HG03460 (cell line): ENCODE data around the gene STK24.

Source experiments
- ATAC-seq: cut with Tn5 transposase; IDR thresholded peaks from one replicate; pipeline ENCODE4 v1.9.1; 2021; ENCODE audit not compliant: unreplicated experiment

Gene STK24

DNA sequence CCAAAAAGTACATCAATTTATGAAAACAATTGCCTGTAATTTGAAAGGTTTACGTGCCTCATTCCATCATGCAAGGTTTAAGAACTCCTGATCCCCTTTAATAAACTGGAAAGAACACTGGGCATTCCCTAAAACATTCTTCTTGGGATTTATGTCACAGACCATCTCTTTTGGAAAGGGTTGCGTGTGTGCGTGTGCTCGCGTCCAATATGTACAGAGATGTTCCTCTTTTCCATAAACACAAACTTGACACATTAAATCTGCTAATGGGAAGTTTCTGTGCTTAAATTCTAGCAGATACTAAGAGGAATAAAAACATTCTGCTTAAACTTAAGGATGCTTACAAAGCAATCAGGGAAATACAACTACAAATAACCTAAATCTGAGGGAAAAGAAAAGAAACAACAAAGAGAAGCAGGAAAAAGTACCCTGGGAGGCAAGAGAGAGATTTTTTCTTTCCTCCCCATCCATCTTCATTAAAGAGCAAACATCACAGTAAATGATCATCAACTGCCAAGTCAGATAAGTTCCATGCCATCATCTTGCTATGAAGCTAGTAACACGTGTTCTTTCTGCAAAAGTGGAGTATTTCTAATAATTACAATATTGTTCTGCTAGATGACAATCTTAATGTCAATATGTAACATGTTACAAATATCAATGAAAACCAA lies 83.7 kb downstream of the STK24 start:
- no peak for ATAC-seq

DNA sequence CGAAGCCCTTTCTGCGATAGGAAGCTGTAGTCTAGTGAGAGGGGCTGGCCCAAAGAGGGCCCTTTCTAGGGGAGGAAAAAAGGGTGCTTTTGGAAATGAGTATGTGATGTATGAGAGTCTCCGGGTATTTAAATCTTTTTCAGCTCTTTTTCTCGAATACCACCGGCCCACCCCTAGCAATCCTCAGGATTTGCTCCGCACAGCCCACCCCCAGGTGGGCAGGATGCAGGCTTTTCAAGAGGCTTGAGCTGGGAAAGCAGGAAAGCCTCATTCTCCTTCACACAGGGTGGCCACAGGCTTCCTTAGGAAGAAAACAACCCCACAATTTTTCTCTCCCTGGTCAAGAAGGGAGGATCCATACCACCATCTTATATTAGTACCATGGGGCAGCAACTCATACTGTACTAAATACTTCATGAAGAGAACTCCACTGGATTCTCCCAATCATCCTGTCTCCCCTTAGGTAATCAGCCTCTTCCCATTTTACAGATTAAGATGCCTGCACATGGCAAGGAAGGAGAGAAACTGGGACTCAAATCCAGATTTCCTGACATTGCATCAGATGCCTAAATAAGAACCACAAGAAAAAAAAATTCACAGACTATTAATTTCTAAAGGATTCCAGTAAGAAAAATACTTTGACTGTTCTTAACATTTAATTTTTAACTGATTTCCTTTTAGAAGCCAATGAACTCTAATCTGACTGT lies 84.4 kb downstream of the STK24 start:
- ATAC-seq = no peak

DNA sequence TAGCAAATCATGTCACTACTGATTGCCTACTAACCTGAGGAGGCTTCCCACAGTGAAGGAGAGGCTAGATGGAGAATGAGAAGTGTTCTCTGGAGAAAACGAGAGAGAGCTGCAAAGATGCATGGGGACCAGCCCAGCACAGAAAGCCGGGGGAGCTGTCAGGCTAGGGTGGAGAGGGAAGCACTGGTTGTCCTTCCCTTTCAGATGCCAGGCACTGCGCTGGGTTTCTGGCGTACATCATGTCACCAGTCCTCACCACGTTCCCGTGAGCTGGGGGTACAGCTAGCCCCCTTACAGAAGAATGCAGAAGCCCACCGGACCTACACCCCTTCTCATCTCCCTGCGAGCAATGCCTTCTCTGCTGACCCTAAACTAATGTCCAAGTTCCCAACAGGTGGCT lies 86.0 kb downstream of the STK24 start:
- ATAC-seq = no peak

DNA sequence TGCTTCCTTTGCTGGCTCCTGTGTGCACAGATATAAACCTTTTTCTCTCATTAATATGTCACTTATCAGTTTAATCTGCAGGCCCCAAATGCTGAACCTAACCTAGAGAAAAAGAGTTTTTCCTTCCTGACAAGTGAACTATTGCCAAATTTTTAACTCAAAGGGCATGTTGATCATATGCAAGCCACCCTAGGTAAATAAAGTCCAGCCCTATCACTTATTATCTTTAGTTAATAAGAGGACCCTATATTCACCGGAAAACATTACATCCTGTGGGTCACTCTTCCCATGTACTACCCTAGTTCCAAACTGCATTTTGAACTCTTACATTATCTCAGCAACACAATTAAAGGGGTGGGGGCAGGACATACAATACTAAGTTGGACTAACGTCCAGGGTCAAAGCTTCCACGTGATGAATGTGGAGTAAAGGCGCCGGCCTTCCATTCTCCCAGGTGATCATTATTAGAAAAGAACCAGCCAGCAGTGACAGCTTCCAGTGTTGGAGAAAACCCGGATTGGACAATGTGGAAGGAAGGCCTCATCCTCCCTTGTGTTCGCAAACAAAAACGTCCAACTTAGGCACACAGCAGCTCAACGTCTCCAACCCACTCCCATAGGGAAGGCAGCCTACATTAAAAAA lies 86.6 kb downstream of the STK24 start:
- ATAC-seq = no peak

DNA sequence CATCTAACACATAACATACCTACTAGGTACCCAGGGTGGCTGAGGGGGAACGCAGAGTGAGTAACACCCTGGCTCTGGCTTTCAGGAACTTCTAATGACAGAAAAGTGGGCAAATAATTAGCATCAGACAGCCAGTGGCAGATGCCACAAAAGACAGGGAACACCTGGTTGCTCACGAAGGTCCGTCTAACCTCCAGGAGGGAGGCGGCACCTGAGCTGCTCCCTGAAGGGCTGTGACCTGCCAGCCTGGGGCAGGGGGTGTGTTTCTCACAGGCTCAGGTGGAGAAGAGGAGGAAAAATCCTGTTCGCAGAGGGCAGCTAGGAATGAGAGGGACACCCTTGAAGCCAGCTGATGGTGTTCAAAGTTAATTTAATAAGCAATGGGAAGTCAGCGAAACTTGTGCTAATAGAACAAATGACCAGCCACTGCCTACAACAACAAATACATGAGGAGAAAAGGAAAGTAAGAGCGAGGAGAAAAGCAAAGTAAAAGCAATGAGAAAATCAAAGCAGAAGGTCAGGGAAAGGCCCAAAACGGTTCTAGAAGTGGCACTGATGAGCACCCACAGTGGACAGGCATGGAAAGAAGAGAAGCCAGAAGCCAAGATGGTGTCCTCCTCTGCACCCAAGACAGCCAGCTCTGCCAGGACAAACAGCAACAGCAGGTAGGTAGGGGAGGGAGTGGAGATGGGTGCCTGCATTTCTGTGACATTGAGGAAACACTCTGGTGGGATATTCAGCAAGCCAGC lies 87.3 kb downstream of the STK24 start:
- no peak for ATAC-seq

DNA sequence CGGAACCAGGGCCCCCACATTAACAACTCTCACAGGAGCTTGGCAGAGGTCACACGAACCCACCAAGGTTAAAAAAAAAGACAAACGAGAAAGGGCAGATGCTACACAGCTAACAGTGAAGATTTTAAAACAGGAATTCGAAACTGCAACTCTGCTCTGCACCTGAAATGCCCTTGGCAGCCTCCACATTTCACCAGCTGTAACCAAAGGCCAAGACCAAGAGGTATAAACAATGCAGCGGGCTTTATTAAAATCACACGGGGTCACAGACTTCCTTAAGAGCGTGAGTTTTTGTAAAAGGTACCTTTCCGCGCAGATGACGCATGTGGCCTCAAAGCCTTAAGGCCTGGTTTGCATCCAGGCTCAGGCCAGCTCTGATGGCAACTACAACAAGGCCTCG lies 88.2 kb downstream of the STK24 start:
- peak; percentile 53 for ATAC-seq

DNA sequence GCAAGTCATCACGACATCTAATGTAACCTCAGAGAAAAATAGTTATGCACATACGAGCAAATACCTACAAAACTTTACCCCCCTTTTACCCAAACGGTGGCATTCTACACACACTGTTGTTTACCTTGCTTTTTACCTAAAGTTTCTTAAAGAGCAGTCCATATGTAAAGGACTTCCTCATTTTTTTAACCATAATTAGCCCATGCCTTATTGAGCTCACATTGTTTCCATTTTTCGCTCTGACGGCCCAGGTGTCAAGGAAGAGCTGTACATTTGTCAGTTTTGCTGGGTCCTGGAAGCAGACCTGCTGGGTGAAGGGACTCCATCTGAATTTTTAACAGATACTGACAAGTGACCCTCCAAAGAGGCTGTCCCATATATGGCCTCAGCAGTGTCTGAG lies 89.4 kb downstream of the STK24 start:
- ATAC-seq = no peak

DNA sequence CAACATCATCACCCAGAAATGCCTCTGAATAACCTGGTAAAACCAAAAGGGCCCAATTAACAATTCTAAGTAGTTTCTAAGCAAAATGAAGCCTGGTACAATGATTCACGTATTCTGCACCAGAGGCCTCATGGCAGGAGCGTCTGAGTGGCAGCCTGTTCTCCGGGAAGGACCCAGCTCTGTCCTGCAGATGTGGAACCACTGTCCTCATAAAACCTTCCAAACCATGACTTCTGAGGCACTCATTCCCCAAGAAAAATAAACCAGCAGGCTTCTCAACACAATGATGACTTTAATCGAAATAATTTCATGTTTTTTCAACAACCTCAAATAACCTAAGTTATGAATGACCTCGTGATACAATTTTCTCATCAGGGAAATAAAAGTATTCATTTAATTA lies 89.9 kb downstream of the STK24 start:
- no peak for ATAC-seq

DNA sequence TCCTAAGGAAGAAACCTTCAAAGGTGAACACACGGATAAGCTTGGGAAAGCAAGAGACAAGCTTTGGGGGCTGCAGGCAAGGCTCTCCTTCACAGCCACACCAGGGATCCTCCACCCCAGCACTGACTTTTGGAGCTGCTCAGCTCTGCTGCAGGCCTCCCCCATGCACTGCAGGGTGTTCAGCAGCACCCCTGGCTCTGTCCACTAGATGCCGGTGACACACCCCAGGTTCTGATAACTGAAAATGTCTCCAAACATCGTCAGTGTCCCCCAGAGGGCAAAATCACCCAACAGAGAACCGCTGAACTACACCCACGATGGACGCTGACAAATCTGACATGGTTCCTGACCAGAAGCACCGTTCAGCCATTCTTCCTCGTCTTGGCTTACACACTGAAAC lies 90.5 kb downstream of the STK24 start:
- no peak for ATAC-seq

DNA sequence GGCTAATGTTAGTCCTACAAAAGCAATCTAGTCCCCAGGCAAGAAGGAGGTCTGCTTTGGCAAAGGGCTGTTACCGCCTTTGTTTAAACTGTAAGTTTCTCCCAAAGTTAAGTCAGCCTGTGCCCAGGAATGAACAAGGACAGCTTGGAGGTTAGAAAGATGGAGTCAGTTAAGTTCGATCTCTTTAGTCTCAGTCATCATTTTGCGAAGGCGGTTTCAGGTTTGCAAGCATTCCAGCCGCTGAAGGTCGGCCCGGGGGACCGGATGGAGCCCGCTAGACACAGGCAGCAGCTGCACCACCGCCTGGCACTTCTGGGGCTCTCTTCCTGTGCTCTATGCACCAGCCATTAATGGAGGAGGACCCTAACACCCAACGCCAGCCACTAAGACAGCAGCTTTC lies 91.3 kb downstream of the STK24 start:
- ATAC-seq = no peak

DNA sequence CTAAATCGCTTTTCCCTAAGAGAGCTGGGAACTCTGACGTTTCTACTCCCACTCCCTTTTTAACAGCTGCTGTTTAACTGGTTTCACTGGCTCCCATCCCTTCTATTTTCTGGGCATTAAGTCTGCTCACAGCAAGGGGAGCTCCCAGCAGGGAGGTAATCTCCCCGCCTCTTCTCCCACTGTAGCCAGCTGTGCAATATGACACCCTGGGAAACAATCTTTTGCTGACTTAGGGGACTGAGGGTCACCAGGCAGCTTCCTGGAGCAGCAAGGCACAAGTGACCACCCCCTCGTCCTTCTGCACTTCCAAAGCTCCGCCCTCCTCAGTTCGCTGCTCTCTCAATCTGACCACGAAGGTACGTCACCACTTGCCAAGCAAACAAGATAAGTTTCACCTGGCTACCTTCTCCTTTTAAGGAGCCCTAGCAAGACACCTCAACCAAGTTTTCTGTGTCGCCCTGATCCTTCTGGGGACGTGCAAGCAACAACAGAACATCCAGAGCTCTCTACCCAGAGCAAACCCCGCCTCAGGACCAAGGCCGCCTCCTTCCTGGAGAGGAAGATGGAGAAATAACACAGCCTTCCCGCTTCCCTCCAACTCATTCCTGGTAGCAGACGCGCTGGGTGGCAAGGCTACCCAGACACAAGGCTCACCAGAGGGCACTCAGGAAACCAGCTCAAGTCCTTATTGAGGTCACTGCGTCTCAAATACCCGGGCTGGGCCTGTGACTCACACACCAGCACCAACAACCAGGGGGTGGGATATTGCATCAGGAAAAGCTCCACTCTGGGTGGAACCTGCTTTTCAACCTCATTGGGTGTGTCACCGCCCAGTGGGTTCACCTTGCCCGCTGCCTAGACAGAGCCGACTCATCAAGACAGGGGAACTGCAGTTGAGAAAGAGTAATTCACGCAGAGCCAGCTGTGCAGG lies 92.4 kb downstream of the STK24 start:
- no peak for ATAC-seq

DNA sequence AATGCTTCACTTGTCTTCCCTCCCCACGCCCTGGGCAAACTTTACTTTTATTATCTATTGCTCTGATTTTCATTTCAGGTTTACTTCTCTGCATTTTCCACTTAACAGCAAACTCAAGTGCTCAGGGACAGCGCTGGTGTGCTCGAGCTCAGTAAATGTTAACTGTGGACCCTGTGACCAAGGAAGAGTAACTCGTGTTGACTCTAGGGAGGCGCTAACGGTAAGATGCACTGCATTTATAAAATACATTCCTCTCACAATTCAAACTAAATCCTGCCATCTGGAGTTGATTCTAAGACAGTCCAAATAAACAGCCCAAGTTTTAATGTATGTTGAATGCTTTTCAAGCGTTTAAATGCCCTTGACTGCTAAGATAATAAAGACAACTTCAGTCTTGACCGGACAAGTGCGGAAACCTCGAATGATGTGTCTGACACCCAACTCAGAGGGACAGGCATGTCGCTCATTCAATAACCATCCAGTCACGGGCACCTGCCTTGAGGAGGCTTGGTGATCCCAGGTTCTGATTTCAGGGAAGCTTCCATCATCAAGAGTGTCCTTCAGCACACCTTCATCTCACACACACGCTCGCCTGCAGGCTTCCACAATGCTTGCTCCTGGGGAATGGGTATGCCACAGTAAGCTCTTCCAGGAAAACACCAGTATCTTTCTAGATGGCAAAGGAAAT lies 93.2 kb downstream of the STK24 start:
- no peak for ATAC-seq

DNA sequence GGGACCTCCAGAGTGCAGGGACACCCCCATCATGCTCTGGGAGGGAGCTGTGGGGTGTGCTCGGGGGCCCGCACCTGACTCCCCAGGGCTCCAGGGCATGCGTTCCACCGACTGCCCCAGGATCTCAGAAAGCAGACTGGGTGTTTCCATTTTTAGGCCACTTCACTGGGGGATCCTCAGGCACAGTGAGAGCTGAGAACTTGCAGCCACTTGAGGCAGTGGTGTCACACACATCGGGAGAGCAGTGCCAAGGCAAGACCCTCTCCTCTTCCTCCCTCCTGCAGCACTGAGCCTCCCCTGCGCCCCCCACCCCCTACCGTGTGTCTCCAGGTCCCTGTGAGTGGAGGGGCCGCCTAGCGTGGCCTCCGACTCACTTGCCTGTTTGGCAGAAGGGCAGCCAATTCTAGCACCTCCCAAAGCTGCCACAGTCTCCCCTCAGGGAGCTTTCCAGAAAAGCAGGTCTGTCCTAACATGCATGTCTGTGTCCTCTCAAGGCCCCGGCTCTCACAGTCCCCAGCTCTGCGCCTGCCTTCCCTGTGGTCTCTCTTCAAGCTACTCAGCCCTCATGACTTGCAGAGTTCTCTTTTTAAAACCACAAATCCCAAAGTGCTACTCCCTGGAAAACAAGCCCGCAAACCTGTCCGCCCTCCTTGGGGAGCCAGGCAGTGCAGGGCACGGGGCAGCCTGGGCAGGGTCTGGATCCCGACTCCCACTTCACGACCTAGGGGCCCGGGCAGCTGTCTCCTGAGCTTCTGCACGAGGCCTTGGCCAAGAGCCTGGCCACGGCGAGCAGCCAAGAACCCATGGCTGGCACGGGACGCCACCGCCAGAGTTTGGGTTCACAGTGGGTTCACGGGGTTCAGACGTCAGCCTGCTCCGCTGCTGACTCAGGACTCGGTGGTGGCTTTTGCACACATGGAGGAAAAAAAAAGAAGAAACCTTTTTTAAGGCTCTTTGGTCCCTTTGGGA lies 94.1 kb downstream of the STK24 start:
- ATAC-seq = no peak

DNA sequence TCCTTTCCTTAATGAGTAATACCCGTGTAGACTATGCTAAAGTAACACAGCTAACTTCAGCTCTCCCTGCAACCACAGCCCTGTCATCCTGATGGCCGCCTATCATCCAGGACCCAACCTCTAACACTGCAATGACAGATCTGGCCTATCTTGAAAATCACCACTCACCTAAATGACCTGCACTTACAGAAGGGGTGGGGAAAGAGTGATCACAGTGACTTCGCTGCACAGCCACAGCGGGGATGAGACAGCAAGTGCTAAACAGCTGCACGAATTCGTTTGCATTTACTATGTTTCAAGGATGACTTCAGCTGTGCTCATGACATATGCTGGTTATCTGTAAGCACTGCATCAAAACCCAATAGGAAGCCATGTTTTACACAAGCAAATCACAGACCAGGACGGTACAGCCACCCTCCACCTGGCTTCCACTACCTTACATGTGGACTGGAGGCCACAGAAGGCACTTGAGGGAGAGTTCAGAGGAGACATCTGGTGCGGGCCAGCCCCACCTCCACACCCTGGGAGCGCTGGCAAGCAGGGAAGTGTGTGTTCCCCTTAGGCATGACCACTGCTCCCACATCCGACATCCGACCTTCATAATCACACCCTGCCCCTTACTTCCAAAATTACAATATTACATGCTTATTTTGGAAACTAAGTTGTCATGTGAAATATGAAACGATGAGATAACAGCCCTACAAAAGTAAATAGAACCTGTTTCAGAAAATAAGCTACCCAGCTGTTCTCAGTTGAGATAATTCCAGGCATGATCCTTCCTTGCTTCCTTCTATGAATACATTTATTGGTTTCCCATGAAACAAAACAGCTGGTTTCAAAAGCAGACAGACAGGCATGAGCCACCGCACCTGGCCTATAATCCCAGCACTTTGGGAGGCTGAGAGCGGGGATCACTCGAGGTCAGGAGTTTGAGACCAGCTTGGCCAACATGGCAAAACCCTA lies 95.7 kb downstream of the STK24 start:
- ATAC-seq = no peak

DNA sequence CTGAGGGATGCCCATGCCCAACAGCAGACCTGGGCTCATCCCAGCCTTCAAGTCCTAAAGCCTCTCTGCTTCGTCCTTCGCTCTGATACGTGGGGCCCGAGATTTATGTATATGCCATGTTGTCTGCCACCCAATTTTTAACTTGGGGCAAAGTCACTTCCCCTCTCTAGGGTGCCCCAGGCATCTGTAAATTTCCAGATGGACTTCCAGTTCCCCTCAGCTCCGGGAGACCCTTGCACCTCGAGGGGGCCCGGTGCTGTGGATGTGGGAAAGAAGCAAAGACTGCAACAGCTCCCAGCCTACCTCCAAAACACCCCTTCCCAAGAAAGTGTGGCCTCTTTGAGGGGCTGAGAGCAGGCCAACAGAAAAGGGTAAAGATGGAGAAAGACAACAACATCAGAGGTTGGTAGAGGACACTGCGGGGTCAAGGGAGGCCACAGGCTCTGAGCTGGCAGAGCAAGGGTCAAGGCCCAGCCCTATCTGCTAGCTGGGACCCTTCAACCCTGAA lies 97.4 kb downstream of the STK24 start:
- ATAC-seq = no peak

DNA sequence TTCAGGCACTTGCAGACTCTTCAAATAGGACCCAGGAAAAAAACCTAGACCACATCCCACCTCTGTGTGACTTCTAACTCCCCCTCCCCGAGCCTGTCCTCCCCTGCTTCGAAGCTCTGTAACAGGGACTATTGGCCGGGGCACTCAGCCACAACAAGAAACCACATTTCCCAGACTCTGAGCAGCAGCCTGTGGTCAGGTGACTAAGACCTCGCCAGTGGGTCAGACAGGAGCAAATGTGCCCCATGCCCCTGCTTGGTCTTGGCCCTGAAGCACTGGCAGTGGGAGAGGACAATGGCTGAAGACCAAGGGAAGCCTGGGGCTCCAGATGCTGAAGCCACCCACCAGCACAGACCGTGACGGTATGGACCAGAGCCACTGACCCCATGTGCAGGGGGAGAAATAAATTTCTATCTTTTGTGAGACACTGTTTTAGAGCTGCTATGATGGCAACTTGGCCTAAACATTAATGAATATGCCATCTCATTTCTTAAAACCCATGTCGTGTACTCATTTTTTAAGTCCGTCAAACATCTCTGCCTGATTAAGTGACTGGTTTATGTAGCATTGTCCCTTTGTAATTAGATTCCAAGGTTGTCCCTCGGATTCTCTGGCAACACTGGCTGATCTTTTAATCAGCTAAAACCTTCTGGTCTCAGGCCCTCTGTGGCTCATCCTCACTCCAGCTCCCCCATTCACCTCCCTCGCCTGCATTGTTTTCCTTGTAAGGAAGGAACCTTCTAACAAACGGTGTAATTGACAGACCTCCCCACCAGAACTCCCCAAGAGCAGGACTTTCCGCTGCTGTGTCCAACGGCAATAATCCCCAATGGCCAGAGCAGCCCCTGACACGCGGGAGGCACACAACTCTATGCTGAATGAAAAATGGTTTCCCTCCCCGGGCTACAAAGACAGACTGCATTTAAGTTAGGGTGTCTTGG lies 98.4 kb downstream of the STK24 start:
- ATAC-seq = peak; percentile 46
